Frontal cortex (tissue), 4 donors: ENCODE measurements around the gene PHLPP1. TPM values are rescaled to one million over a fixed set of nuclear protein-coding genes. Genes with fewer than 3 reads are reported as not detected.

Experiments used
- DNase-seq, 2 donors: peaks; one replicate each; pipeline ENCODE4 v3.0.0; 2012; ENCODE audit warnings: low spot score in 2 of 2
- FAIRE-seq: peaks from 2 replicates; lab custom pipeline; 2012; peaks lifted over from hg19 to GRCh38; lab: Jason Lieb, UNC
- total RNA-seq: library from RNA; depleted of rRNA; stranded (reverse); fragments of >200 nt; gene quantifications from one replicate; pipeline ENCODE4 v1.2.3, GENCODE V29; 2014
- donor health status: control.
- donor health status: control.
- donor health status: control.

The PHLPP1 gene
- total RNA-seq, 1 donor from 2014 or later: 16.3 TPM

DNA sequence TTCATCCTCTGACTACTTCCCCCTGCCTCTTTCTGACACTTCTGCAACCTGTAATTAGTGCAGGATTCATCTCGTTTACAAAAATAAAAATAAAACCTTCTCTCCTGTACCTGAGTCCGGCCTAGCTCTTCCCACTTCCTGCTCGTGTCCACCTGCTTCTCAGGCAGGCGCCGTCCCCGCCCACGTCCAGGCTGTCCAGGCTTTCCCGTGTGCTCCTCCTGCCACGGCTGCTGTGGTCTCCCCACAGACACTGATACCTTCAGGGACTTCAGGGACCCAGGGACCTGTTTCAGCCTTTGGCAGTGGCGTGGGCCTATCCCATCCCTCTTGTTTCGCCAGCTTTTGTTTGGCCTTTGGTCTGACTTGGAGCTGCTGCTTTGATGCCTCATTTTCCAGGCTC, 272.5 kb downstream of the PHLPP1 start:
- FAIRE-seq: no peak
- no peak for DNase-seq

DNA sequence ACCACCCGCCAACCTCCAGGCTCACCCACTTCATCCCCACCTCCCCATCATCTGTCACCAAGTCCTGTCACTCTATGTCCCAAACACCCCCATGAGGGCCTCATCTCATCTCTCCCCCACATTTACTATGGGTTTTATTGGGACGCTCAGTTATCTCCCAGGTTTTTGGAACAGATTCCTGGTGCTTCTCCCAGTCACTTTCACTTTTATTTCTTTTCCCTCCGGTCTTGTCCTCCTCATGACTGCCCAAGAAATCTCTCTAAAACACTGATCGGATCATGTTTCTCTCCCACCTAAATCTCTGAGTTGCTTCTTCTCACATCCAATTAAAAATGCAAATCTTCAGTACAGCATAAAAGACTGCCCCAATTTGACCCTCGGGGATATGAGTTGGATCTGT, 273.1 kb downstream of the PHLPP1 start:
- DNase-seq (no peak), FAIRE-seq (no peak)

DNA sequence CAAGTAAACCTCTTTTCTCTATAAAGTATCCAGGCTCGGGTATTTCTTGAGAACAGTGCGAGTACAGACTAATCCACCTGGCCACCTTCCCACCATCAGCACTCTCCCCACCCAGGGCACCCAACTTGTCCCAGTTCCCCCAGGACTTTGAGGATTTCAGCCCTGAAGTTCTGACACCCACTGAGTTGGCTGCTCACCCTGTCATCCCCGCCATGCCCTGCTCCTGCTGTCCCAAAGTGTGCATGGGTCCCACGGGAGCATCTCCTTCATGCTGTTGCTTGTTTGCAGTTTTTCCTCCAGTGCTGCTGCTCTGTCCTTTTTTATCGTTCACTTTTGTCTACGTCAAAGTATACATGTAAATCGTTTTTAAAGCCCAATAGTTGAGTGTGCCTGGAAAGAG, 273.9 kb downstream of the PHLPP1 start:
- FAIRE-seq (no peak), DNase-seq (no peak)

DNA sequence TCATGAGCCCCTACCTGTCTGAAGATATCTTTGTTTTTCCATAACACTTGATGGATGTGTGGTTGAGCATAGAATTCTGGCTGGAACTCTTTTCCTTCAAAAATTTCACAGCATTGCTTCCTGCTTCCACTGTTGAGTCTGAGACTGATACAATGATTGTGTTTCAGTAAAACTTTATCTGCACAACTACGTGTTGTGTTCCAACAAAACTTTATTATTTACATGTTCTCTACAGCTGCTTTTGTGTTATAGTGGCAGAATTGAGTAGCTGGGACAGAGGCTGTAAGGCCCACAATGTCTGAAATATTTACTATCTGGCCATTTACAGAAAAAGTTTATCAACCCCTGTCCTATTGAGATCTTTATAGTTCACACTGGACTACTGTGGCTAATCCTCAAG, 275.3 kb downstream of the PHLPP1 start:
- FAIRE-seq: no peak
- DNase-seq: no peak

DNA sequence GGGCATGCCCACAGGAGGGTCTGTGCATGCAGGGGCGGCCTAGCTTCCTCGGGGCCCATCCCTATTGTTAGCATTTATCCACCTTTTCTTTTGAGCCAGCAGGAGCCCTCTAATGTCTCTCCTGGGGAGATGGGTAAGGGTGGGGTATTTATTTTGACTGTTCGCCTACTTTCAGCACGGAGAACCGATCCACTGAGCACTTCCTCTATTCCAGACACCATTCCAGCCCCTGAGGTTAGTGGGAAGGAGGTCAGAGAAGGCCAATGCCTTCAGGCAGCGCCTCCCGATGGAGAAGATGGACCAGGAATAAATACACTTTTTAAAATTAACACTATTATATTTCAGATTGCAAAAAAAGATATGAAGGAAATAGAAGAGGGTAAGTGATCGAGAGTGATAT, 276.0 kb downstream of the PHLPP1 start:
- no peak for DNase-seq

DNA sequence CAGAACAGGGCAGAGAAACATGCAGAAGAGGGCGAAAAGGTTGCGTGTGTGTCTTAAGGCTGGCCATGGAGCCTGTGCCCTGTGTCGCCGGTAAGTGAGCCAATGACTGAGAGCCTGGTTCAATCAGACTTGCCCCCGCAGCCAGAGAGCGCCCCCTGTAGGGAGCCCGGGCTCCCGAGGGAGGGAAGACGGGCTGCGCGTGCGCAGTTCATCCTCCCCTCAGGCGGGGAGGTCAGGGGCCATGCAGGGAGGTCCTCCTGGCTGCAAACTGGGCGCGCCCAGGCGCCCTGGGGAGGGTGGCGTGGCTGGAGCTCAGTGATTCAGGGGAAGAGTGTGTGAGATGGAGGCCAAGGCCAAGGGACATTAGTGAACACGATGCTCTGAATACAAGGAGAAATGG, 276.6 kb downstream of the PHLPP1 start:
- FAIRE-seq (no peak), DNase-seq (no peak)

More for the DNA sequence above, 276.0 kb downstream of the PHLPP1 start:
- FAIRE-seq: no peak

DNA sequence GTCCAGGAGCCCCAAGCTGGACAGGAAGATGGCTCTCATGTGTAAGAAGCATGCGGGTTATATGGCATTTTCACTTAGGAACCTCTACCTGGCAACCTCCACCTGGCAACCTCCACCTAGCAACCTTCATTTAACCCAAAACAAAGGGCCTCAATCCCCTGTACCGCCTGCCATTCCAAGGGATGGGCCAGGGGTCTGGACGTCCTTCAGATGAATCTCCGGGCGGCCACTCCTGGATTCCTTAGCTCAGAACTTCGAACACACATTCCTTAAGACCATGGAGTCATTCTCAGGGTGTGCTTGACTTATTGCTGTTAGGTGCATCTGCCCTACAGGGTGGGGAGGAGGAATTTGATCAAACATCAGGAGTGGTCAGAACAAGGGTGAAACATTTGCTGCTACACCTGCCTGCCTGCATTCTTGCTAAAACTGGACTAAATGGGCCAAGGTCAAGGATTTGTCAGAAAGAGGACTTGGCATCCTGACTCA, 277.6 kb downstream of the PHLPP1 start:
- no peak for FAIRE-seq
- no peak for DNase-seq

DNA sequence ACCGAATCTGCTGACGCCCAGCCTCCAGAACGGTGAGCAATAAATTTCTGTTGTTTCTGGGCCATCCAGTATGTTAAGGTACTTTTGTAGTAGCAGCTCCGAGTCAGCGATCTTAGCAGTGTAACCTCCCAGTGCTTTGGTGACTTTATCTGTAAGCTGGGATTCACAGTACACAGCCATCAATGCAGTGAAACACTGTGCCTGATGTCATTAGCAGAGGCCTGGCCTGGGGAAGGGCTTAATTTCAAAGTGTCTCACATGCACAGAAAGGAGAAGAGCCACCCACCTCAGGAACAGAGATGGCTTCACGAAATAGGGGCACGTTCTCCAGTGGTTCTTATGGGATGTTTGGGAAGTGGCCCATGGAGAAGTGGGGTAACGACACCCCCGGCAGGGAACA, 281.2 kb downstream of the PHLPP1 start:
- FAIRE-seq (no peak), DNase-seq (no peak)

DNA sequence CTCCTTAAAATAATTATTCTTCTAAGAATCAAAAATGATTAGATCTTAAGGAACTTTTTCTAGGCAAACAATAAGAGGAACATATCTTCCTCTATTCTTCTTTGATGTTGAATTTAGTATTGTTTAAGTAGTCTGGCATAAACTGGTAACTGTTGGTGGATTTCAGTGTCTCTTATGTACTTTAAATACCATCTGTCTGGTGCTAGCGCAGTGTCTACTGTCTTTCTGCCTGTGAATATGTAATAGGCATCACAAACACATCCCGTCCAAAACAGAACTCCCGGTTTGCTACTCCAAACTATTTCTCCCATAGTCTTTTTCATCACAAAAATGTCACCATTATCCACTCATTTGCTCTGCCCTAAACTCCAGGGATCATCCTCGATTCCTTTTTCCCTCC, 281.7 kb downstream of the PHLPP1 start:
- DNase-seq (no peak), FAIRE-seq (no peak)

DNA sequence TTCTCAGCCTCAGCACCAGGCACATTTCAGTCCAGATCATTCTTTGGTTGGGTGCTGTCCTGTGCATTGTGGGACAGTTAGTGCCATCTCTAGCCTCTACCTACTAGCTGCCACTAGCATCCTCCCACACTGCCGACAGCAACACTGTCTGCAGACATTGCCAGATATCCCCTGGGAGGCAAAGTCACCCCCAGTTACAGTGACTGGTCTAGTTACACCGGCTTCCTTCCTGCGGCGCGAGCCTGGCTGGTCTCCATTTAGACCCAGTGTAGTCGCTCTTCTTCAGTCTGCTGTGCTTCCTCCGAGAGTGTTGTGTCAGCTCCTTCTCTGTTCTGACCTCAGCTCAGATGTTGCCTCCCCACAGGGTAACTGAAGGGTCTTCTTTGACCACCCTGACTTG, 283.1 kb downstream of the PHLPP1 start:
- no peak for DNase-seq
- FAIRE-seq: no peak

DNA sequence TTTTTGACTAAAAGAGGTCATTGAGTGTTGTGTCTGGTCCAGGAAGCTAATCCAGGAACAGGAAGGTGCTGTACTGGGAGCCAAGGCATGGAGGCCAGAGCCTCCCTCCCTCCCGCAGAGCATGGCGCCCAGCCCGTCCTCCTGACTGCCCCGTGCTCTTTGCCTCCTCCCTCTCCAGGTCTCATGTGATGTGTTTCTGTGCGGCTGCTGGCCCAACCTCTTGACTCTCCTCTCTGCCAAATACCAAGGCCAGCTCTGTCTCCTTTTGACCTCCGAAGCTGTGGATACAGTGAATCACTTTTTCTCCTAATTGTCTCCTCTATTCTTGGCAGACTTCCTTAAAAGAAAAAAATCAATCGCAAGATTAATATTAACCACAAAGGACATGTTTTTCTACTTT, 284.1 kb downstream of the PHLPP1 start:
- FAIRE-seq: no peak
- DNase-seq: no peak

DNA sequence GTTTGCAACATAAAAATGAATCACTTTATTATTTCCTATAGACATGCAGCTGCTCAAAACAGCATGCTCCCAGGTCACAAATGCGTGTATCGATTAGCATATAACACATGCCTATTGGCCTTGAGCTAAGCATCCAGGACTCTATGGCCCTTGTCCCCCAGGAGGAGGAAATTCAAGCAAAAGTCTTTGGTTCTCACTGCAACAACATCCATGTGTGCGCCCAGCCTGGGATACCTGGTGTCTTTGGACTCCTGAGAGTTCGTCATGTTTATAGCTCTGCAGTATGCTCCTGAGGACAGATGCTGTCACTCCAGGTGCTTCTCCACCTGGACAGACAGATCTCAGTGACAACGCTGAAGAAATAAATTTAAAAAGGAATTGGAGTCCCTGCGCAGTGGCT, 284.6 kb downstream of the PHLPP1 start:
- DNase-seq (no peak), FAIRE-seq (no peak)

DNA sequence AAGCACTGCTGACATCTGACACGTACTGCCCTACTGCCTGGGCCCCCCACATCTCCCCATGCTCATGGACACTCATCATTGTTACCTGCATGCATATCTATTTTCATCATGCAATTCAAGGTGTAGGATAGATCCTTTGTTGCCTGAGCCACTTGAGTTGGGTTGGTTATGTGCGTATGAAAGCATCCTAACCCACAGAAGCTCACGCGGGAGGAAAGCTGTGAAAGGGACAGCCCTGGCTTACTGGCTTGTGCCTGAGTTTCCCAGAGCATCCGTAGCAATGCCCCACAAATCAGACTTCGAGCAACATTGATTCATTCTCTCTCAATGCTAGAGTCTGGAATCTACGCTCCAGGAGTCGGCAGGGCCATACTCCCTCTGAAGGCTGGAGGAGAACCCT, 285.5 kb downstream of the PHLPP1 start:
- FAIRE-seq: no peak
- DNase-seq: no peak

DNA sequence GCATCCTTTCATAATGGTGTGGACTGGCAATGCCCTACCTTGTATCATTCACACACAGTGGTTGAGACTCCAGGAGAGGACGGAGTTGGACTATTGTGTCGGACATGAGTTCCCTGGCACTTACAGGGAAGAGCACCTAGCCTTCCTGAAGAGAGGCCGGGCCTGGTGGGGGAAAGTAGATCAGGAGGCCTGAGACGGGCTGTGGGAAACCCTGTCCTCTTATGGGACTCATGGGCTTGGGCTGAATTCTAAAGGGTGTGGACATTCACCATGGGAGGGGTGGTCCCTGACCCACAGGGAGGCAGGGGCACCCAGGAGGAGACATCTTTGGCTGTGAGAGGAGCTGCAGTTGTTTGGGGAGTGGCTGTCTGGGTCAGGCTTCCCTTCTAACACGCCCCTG, 286.5 kb downstream of the PHLPP1 start:
- no peak for DNase-seq
- no peak for FAIRE-seq

DNA sequence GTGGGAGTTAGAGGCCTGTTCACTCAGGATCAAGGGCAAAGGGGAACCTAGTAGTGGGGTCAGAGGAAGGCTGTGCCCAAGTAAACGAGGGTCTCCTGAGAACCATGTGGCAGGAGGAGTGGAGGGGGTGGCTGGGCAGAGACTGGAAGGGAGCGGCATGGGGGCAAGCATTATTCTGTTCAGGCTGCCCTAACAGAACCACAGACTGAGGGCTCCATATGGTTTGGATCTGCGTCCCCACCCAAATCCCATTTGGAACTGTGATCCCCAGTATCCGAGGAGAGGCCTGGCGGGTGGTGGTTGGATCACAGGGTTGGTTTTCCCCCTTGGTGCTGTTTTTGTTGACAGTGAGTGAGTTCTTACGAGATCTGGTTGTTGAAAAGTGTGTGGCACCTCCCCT, 287.0 kb downstream of the PHLPP1 start:
- DNase-seq (no peak), FAIRE-seq (no peak)

DNA sequence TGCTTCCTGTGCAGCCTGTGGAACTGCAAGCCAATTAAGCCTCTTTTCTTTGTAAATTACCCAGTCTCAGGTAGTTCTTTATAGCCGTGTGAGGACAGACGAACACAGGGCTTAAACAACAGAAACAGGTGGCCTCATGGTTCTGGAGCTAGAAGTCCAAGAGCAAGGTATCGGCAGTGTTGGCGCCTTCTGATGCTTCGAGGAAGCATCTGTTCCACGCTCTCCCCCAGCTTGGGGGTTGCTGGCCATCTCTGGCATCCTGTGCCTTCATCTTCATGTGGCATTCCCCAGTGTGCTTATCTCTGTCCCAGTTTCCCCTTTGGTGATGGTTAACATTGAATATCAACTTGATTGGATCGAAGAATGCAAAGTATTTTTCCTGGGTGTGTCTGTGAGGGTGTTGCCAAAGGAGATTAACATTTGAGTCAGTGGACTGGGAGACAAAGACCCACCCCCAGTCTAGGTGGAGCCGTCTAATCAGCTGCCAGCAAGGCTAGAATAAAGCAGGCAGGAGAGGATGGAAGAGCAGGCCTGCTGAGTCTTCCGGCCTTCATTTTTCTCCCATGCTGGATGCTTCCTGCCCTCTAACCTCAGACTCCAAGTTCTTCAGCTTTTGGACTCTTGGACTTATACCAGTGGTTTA, 287.6 kb downstream of the PHLPP1 start:
- FAIRE-seq: no peak
- no peak for DNase-seq

DNA sequence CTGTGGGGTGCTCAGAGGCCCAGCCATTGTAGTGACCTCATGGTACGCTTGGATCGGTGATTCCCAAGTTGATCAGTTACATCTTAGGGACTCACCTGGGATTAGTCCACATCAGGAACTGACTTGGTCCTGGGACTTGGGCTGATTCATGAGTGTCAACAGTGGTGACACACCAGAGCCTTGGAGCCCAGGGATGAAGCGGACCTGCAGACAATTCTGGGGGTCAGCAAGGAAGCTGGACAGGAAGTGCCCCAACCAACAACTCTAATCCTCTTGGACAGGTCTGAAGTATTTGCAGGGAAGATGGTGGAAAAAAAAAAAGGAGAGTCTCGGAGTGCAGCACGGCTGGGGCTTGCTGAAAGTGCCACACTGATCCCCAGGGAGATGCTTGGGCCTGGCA, 288.6 kb downstream of the PHLPP1 start:
- no peak for FAIRE-seq

DNA sequence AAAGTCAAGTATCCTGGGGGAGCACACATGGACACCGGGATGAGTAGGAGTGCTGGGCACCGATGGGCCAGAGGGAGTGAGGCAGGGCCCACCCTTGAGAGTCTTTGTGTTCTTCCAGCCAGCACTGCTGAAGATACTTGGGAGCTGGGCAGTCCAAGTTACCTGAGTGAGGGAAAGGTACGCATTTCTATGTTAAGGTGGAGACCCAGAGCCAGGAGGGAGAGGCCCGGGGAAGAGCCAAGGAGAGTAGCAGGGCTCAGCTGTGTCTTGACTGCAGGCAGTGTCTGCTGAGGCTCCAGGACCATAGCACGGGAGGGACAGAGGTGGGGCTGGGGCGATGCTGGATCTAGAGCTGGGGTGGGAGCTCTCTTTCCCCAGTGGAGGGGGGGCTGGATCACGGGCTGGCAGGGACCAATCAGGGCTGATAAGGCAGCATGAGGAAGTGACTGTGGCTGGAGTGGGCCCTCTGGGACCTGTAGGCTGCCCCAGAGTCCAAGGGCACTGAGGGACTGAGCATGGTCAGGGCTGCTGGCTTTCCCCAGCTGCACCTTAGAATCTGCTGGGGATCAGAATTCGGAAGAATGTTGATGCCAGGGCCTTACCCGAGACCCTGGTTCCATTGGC, 289.2 kb downstream of the PHLPP1 start:
- DNase-seq (no peak), FAIRE-seq (no peak)

More for the DNA sequence above, 288.6 kb downstream of the PHLPP1 start:
- no peak for DNase-seq

DNA sequence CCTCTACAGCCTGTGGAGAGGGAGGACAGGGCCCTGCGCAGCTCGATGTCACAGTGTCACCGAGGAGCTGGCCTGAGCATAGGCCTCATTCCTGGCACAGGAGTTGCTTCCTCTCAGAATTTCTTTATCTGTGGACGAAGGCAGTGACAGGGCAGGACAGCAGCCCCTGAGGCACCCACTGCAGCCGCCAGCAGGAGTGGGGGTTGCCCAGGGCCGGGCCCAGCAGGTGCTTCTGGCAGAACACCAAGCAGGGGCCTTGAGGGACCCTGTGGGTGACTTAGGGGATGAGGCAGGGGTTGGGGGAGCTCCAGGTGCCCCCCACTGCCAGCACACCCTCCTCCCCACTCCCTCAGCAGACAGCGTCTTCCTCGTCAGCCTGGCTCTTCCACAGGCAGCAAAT, 290.0 kb downstream of the PHLPP1 start:
- no peak for DNase-seq
- no peak for FAIRE-seq

DNA sequence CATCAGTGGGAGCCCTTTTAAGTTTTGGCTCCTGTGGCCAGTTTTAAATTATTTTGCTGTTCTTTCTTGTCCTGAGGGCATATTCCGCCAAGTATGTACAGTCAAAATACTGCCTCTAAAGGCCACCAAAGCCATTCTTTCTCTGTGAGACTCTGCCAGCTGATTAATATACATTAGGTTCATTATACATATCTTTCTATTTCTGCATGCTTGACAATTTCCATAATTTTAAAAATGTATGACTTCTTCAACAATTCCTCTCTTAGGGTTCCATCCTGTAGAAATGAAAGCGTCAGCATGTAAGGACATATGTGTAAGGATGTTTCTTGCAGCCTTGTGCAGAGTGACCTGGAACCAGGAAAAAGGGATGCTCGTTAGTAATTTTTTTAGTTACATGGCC, 291.9 kb downstream of the PHLPP1 start:
- DNase-seq (no peak), FAIRE-seq (no peak)

DNA sequence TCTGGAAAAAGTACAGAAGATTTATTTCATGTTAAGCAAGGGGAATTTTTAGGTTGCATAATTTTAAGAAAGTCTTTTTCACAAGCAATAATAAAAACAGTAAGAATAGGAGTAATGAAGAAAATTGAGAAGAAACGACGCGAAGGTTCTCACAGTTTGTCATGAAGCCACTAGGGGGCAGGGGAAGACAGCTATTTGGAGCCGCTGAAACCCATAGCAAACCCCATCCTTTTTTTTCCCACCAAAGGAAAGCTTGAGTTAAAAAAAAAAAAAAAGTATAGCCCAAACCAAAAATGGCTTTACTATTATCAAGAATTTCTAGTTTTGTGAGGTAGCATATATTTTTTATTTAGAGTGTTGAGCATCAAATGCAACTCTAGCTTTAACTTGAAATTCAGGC, 300.9 kb downstream of the PHLPP1 start:
- FAIRE-seq (peak; percentile 88), DNase-seq (peak; percentile 63 to 74)

DNA sequence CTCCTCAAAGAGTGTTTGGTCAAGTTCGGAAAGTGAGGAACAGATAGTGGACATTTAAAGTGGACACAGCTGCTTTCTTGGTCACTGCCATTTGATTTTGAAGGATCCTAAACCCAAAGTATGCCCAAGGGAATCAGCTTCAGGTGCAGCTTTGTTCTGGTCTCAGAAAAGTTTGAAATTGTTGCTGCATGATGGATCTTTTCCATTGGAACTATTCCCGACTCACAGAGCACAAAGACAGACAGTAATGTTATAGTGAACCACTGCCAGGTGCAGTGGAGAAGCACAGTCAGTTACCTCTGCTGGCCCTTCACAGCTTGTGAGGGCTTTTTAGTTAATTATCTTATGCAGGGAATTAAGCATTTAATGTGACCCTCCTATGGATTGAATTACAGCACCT, 301.7 kb downstream of the PHLPP1 start:
- no peak for FAIRE-seq
- DNase-seq: no peak
